ENCODE measurements around the gene ASAP3.

- no peak for TF ChIP-seq CTCF (conservative IDR thresholded peaks at IDR 0.05; ENCODE audit: low read length)
- no peak for TF ChIP-seq EZH2phosphoT487 (IDR thresholded peaks at IDR 0.05; ENCODE audit: borderline replicate concordance)
Measured at GRCh38 chr1:23466423-23466989, 17.5 kb downstream of the ASAP3 start.
